DMS114 treated with DMSO at 0.1 percent for 48 hours (cell line): ENCODE results near the gene OSBP2.
"Not testable (repeated sequence)": the region's sequence is repeated elsewhere in the genome, so short reads cannot be mapped to it uniquely, and the experiment has no call there.

Source experiments
- DNase-seq: peaks from one replicate; lab custom pipeline; 2025; ENCODE audit not compliant: unreplicated experiment; lab: John Stamatoyannopoulos, UW

Gene OSBP2

DNA sequence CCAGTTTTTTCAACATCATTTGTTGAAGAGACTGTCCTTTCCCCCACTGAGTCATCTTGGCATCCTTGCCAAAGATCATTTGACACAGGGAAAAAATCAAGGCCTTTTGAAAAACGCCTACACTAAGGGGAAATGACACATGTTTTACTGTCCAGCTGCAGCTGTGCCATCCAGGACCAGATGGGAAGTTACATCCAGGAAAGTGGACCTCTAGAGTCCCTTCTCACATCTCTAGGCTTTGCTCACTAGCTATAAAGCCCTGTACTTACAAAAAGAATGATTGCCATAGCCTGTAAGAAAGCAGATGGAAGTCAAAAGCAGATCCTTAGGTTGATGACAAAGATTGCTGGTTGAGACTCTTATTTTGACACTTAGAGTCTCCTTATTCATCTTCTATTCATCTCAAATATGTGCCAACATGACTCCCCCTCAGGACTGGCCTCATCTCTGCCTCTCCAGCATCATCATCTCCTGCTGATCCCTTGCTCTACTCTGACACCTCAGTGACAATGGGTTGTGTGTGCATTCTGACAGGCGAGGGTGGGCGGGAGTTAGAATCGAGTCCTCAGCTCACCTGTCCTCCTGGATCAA is 22.8 kb downstream of the OSBP2 start:
- DNase-seq, result no peak

DNA sequence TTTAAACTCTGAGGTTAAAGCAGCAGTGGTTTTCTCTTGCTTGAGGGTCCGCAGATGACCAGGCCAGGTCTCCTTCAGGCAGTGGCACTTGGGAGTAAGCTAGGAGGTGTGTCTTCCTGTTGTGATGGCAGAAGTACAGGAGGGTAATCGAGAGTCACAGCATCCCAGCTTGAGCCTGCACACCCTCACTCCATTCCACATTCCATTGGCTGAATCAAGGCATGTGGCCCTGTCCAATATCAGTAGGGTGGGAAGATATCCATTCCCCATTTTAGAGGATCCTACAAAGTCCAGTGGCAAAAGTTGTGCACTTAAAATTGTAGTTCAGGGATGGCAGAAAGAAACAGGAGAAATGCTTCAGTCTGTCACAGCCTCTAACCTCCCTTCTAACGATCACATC is 23.3 kb downstream of the OSBP2 start:
- no peak for DNase-seq

DNA sequence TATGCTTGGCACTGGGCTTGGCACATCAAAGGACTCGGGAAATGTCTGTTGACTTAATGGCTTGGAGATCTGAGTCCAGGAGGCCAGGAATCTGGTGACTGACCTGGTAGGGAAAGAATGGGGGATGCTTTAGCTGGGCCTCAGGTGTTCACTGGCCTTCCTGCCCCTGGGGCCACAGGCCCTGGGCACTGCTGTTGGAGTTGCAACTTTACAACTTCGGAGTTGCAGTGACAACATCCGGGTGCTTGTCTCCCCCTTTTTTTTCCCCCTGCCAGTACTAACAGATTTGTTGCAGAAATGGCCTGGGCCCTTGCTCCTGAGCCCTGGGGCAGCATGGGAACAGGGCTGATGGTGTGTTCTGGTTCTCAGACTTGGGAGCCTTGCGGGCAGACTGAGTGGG is 23.8 kb downstream of the OSBP2 start:
- no peak for DNase-seq

- no peak for DNase-seq
Measured at GRCh38 chr22:30718938-30719337, 24.3 kb downstream of the OSBP2 start.

DNA sequence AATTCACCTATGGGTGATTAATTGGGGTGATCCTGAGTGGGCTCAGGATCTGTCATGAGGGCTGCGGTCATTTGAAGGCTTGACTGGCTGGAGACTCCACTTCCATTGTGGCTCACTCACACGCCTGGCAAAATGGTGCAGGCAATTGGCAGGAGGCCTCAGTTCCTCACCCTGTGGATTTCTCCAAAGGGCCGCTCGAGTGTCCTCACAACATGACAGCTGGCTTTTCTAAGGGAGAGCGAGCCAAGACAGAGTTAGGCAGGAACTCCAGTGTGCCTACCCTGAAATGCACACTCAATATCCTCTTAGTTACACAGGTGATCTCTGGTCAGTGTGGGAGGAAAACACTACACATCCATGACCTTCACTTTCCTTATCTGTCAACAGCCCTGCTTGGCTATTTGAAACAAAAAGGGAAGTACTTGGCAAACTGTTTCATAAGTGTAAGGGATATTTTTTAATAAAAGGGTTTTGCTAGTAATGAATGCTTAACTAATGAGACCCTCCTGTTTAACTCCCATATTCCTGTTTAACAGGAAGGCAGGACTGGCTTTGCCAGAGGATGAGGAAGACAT is 25.7 kb downstream of the OSBP2 start:
- DNase-seq, result no peak

DNA sequence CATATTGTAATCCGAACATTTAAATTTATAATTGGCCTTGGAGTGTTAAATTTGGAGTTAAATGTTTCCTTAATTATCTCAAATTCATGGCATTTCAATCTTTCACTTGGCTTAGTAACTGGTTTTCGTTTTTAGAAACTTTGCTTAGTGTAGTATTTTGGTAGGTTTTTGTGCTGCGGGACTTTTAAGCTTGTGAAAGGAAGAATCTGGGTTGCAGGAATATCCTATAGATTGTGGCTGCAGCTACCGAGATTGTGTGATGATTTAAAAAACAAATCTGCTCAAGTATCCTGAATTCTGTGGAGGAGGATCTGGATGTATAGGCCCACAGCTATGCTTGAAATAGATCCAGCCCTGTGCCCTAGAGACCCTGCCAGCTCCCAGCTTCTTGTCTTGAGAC is 27.1 kb downstream of the OSBP2 start:
- DNase-seq, result no peak

- DNase-seq, result no peak
Measured at GRCh38 chr22:30728826-30729225, 34.2 kb downstream of the OSBP2 start.

DNA sequence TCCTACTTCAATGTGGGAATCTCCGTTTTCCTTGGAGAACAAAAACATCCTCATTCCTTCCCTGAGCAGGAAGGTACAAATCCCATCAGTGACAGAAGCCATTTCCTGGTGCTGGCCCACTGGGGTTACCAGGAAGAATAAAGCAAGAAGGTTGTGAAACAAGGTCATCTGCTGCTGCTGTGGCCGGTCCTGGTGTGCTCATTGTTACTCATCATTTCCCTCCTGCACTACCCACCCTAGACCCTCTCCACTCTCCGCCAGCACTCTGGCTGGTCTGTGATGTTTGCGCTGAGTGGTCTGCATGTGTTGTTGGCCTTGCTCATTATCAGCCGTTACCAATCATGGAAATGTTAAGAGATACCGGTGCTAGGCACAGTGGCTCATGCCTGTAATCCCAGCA is 37.0 kb downstream of the OSBP2 start:
- DNase-seq, result no peak

- no peak for DNase-seq
Measured at GRCh38 chr22:30732426-30732825, 37.8 kb downstream of the OSBP2 start.

DNA sequence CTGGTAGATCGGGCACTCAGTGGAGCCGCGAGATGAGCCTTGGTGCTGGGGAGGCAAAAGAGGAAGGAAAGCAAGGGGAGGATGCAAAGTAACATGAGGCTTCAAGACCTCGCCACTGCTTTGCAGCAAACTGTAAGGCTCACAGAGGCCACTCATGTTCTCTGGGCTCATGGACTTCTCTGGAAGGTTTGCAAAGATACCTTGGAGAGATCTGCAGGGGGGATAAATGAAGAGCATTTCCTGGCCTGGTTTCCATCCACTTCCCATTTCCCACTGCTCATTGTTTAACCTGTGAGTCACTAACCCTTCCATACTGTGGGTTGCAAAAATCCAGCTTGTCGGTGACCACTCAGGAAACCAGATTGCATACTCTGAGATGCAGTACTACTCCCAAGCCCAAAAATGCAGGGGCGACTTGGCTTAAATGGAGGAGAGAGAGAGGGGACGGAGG is 38.5 kb downstream of the OSBP2 start:
- DNase-seq, result no peak

DNA sequence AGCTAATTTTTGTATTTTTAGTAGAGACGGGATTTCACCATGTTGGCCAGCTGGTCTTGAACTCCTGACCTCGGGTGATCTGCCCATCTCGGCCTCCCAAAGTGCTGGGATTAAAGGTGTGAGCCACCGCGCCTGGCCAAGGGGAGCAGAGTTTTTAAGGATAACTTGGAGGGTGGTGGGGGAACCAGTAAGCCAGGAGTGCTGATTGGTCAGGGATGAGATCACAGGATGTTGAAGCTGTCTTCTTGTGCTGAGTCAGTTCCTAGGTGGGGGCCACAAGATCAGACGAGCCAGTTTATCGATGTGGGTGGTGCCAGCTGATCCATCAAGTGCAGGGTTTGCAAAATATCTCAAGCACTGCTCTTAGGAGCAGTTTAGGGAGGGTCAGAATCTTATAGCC is 45.3 kb downstream of the OSBP2 start:
- DNase-seq, result not testable (repeated sequence)

DNA sequence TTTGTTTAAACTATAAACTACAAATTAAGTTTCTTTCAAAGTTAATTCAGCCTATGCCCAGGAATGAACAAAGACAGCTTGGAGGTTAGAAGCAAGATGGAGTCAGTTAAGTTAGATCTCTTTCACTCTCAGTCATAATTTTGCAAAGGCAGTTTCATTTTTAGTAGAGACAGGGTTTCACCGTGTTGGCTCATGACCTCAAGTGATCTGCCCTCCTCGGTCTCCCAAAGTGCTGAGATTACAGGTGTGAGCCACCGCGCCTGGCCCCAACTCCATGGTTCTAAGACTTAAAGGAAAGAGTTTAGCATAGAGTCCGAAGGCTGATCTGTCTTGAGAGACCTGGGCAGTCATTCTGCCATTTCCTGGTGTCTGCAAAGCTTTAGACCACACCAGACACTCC is 45.8 kb downstream of the OSBP2 start:
- not testable (repeated sequence) for DNase-seq

- DNase-seq, result no peak
Measured at GRCh38 chr22:30742291-30743256, 47.9 kb downstream of the OSBP2 start.

DNA sequence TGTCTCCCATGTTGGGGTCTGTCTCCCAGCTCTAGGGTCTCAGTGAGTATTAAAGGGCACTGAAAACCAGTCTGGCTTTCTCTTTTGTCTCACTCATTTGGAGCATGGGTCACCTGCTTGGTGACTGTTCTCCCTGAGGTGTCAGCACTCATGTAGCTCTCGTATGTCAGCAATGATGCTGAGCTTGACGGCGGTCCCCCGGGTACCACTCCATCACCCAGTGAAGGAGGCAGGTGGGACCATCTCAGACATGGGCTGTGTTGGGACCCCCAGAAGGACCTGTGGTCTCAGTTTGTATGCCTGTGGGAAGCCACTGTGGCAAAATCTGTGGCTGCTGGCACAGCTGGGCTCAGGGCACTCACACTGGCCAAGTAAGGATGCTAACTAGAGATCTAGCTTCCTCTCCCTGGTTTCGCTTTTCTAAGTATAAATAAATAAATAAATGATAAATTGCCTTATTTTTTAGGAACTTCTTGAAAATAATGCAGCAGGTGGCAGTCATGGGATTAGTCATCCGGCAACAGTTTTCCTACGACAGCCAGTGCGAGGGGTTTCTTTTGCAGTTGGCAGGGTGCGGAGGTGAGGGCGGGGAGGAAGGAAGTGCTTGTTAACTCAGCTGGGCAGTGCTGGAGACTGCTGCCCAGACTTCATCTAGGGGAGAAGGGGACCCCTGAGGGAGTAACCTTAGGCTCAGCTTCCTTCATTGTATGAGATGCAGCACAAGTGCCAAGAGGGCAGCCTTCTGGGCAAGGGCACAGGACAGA is 48.8 kb downstream of the OSBP2 start:
- DNase-seq, result no peak

GRCh38 chr22:30744224-30744623 is 49.5 kb downstream of the OSBP2 start:
- no peak for DNase-seq

DNA sequence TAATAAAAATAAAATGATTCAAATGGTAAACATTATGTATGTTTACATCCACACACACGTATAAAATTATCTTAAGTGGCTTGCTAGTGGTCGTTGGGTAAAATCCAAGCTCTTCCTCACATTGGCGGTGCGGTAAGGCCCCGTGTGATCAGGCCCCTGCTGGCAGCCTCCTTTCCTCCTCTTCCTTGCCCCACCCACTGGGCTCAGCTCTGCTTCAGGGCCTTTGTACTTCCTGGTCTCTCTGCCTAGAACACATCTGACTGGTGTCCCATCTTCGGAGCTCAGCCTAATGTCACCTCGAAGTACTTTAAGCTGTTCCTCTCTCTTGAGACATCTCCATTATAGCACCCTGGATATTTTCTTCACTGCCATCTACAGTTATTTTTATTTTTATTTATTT is 52.8 kb downstream of the OSBP2 start:
- no peak for DNase-seq

DNA sequence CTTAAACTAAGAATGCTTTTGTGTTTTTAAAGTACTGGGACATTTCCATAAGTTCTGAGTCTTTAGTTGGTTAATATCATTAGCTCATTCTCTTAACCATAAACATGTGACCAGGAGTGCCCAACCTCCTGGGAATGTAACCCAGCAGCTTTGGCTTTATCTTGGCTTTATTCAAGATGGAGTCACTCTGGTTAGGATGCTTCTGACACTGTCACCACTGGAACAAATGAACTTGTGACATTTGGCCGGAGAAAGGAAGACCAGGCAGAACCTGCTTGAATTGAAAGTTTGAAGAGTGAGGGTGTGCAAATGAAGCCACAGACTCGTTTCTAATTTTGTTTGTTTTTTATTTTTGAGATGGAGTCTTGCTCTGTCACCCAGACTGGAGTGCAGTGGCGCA is 54.6 kb downstream of the OSBP2 start:
- DNase-seq, result no peak

- no peak for DNase-seq
Measured at GRCh38 chr22:30749849-30750248, 55.2 kb downstream of the OSBP2 start.

GRCh38 chr22:30751529-30751928 is 56.9 kb downstream of the OSBP2 start:
- no peak for DNase-seq

GRCh38 chr22:30752771-30753170 is 58.1 kb downstream of the OSBP2 start:
- no peak for DNase-seq

GRCh38 chr22:30753701-30754100 is 59.0 kb downstream of the OSBP2 start:
- DNase-seq, result no peak
